ENCODE results near the gene PPEF2.
A peak's percentile ranks its signal among the peaks of the same experiment; 100 is the strongest.

Gene PPEF2

DNA sequence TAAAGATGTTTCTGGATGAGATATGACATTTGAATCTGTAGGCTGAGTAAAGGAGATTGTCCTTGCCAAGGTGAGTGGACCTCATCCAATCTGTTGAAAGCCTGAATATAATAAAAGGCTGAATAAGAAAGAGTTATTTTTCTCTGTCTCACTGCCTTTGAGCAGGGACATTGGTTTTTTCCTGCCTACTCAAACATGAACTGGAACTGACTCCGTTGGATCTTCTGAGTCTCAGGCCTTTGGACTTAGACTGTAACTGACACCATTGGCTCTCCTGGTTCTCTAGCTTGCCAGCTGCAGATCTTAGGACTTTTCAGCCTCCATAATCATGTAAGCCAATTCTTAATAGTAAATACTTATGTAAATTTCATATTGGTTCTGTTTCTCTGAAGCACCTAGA lies 43.5 kb downstream of the PPEF2 start (continued):
- TF ChIP-seq, protein P1, sequence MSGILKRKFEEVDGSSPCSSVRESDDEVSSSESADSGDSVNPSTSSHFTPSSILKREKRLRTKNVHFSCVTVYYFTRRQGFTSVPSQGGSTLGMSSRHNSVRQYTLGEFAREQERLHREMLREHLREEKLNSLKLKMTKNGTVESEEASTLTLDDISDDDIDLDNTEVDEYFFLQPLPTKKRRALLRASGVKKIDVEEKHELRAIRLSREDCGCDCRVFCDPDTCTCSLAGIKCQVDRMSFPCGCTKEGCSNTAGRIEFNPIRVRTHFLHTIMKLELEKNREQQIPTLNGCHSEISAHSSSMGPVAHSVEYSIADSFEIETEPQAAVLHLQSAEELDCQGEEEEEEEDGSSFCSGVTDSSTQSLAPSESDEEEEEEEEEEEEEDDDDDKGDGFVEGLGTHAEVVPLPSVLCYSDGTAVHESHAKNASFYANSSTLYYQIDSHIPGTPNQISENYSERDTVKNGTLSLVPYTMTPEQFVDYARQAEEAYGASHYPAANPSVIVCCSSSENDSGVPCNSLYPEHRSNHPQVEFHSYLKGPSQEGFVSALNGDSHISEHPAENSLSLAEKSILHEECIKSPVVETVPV (CRISPR knock-in tag; IDR thresholded peaks at IDR 0.05) = no peak

DNA sequence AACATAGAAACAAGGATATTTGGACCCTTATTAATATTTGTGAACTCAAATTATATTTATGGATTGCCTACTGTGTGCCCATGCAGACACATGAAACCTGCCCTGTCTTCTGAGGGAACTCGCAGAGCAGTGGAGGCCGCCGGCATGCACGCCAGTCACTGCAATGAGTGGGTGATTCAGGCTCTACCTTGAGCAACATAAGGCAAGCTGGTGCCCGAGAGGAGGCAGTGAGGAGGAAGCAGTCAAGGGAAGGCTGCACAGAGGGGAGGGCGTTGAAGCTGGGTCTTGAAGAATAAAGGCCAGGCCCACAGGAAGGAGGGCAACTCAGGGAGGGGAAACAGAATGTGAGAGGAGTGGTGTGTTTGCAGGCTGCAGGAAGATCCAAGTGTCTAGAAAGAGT lies 52.8 kb downstream of the PPEF2 start:
- TF ChIP-seq CREB5 (CRISPR knock-in tag; IDR thresholded peaks at IDR 0.05; ENCODE audit: low read depth) (no peak), TCF4 (CRISPR knock-in tag; IDR thresholded peaks at IDR 0.05; ENCODE audit: borderline replicate concordance) (no peak), SNAI2 (CRISPR knock-in tag; IDR thresholded peaks at IDR 0.05) (no peak), ZFP30 (CRISPR knock-in tag; IDR thresholded peaks at IDR 0.05) (no peak), POU6F1 (CRISPR knock-in tag; IDR thresholded peaks at IDR 0.05; ENCODE audit: borderline replicate concordance, low read depth) (no peak), ZNF565 (CRISPR knock-in tag; conservative IDR thresholded peaks at IDR 0.05; ENCODE audit: low read depth) (no peak), PPARA (CRISPR knock-in tag; IDR thresholded peaks at IDR 0.05; ENCODE audit: borderline replicate concordance) (no peak), ZNF8 (CRISPR knock-in tag; IDR thresholded peaks at IDR 0.05) (no peak), OSR1 (CRISPR knock-in tag; IDR thresholded peaks at IDR 0.05) (no peak), ZNF70 (CRISPR knock-in tag; IDR thresholded peaks at IDR 0.05) (no peak), ARNTL (CRISPR knock-in tag; IDR thresholded peaks at IDR 0.05; ENCODE audit: borderline replicate concordance, low read depth) (no peak), ZFP3 (CRISPR knock-in tag; IDR thresholded peaks at IDR 0.05) (no peak)
- no peak for ATAC-seq

- ATAC-seq = no peak
- TF ChIP-seq PPARA (CRISPR knock-in tag; IDR thresholded peaks at IDR 0.05; ENCODE audit: borderline replicate concordance) (no peak), BACH2 (CRISPR knock-in tag; IDR thresholded peaks at IDR 0.05; ENCODE audit: borderline replicate concordance) (no peak), RARB (CRISPR knock-in tag; IDR thresholded peaks at IDR 0.05) (no peak), POU6F1 (CRISPR knock-in tag; IDR thresholded peaks at IDR 0.05; ENCODE audit: borderline replicate concordance, low read depth) (no peak)
Observed at GRCh38 chr4:75848891-75849290, 53.4 kb downstream of the PPEF2 start.

DNA sequence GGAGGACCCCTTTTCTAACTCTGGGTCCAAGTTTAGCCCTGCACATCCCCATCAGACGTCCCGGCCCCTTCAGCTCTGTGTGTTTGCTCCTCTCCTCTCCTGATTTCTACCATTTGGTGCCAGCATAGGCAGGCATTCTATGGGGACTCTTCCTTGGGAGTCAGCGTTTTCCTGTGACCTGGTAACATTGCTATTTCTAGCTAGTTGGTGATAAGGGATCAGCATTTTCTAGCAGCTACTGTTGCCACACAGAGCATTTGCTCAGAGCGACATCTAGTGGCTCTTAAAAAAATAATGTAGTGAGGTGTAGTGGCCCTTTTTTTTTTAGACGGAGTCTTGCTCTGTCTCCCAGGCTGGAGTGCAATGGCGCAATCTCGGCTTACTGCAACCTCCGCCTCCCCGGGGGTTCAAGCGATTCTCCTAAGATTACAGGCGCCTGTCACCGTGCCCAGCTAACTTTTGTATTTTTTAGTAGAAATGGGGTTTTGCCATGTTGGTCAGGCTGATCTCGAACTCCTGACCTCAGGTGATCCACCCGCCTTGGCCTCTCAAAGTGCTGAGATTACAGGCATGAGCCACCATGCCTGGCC lies 54.0 kb downstream of the PPEF2 start:
- peak; percentile 95 for ATAC-seq

DNA sequence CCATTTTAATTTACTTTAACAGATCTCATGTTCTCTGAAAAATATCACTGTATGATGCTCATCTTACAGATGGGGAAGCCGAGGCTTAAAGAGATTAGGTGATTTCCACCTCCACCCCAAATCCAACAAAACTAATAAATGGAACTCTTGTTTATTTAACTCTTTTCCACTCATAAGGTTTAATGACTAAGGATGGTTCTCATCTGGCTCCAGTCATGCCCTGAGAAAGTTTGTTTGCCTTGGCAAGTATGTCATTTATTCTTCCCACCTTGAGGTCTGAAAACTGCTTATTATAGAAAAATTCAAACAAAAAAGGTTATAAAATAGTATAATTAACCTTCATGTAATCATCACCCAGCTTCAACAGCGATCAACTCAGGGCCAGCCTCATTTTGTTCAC lies 56.3 kb downstream of the PPEF2 start:
- no peak for ATAC-seq
- TF ChIP-seq CREB5 (CRISPR knock-in tag; IDR thresholded peaks at IDR 0.05; ENCODE audit: low read depth) (no peak), OSR1 (CRISPR knock-in tag; IDR thresholded peaks at IDR 0.05) (no peak), POU6F1 (CRISPR knock-in tag; IDR thresholded peaks at IDR 0.05; ENCODE audit: borderline replicate concordance, low read depth) (no peak), SNAI2 (CRISPR knock-in tag; IDR thresholded peaks at IDR 0.05) (no peak), ZFP30 (CRISPR knock-in tag; IDR thresholded peaks at IDR 0.05) (no peak), ISL1 (CRISPR knock-in tag; IDR thresholded peaks at IDR 0.05) (no peak), ZNF8 (CRISPR knock-in tag; IDR thresholded peaks at IDR 0.05) (no peak), ARNTL (CRISPR knock-in tag; IDR thresholded peaks at IDR 0.05; ENCODE audit: borderline replicate concordance, low read depth) (no peak), RARB (CRISPR knock-in tag; IDR thresholded peaks at IDR 0.05) (no peak), TCF4 (CRISPR knock-in tag; IDR thresholded peaks at IDR 0.05; ENCODE audit: borderline replicate concordance) (no peak)

Data from SK-N-SH treated with all-trans-retinoic acid at 6 μM for 48 hours (cell line).